GM12878 (cell line): ENCODE data around the gene TEF. TPM values are rescaled to one million over a fixed set of nuclear protein-coding genes. Genes with fewer than 3 reads are reported as not detected.

ENCODE experiments used
- ATAC-seq: fragments of 200-7000 bp; cut with Tn5 transposase; 3 replicates; pipeline ENCODE4 v1.9.1; 2020; ENCODE audit warnings: mild to moderate bottlenecking, moderate library complexity
- BruUV-seq: library from RNA; stranded (reverse); fragments of 400-500 nt; replicated peaks from 2 replicates; lab custom pipeline; 2021; lab: Mats Ljungman, UMichigan
- CTCF ChIA-PET: fragments of 300-600 bp; sonication (Branson Sonifier 250); formaldehyde crosslinking; extraction: SDS; loops from one replicate; lab custom pipeline; 2021; ENCODE audit warnings: inconsistent platforms; lab: Yijun Ruan, JAX
- POLR2A ChIA-PET: fragments of 350-600 bp; formaldehyde crosslinking; extraction: SDS; loops from one replicate; lab custom pipeline; 2021; ENCODE audit warnings: inconsistent platforms; lab: Charles Lee
- RAD21 ChIA-PET: fragments of 300-600 bp; sonication (Branson Sonifier 250); formaldehyde crosslinking; loops from one replicate; lab custom pipeline; 2023; ENCODE audit warnings: antibody characterized with exemption; ENCODE audit not compliant: unreplicated experiment; lab: Charles Lee
- SMC1A ChIA-PET: fragments of 300-600 bp; sonication (Branson Sonifier 250); formaldehyde crosslinking; loops from one replicate; lab custom pipeline; 2023; ENCODE audit not compliant: unreplicated experiment, uncharacterized antibody; lab: Charles Lee
- DNase-seq: peaks from one replicate; pipeline ENCODE4 v3.0.0-alpha.2; 2011; ENCODE audit warnings: low read depth, low spot score
- FAIRE-seq: peaks from 3 replicates; lab custom pipeline; 2011; peaks lifted over from hg19 to GRCh38; lab: Jason Lieb, UNC
- H2AFZ ChIP-seq: 2 replicates; pipeline ENCODE4 v1.6.0; 2011; ENCODE audit warnings: low read depth, low read length, control low read depth; ENCODE audit not compliant: control insufficient read depth
- H3K27ac ChIP-seq: 2 replicates; pipeline ENCODE4 v1.5.1; 2011; ENCODE audit warnings: control low read depth; ENCODE audit not compliant: control insufficient read depth, insufficient read depth
- H3K27me3 ChIP-seq, 2 experiments: replicated peaks in 1 of 2; 2 replicates each; pipeline versions ENCODE4 v1.6.0 to v1.6.1; 2011; ENCODE audit warnings: low read length in 1 of 2; ENCODE audit not compliant: control insufficient read depth in 2 of 2, insufficient read depth in 2 of 2
- H3K36me3 ChIP-seq, 2 experiments: 2 replicates each; pipeline ENCODE4 v1.5.1; 2011; ENCODE audit warnings: low read length in 1 of 2; ENCODE audit not compliant: control insufficient read depth in 2 of 2, insufficient read depth in 2 of 2
- H3K4me1 ChIP-seq: 2 replicates; pipeline ENCODE4 v1.6.1; 2011; ENCODE audit warnings: mild to moderate bottlenecking, low read length, moderate library complexity, mixed read lengths; ENCODE audit not compliant: control insufficient read depth, insufficient read depth
- H3K4me2 ChIP-seq: 2 replicates; pipeline ENCODE4 v1.6.0; 2011; ENCODE audit warnings: control low read depth; ENCODE audit not compliant: control insufficient read depth, insufficient read depth
- H3K4me3 ChIP-seq: fragments of 200-600 bp; sonication (generic); 2 replicates; pipeline ENCODE4 v1.5.1; 2016
- H3K79me2 ChIP-seq: 2 replicates; pipeline ENCODE4 v1.6.0; 2011; ENCODE audit warnings: low read length; ENCODE audit not compliant: control insufficient read depth, insufficient read depth
- H3K9ac ChIP-seq: 2 replicates; pipeline ENCODE4 v1.8.0; 2011; ENCODE audit warnings: low read length, control low read depth, mixed read lengths; ENCODE audit not compliant: control insufficient read depth, insufficient read depth
- H3K9me3 ChIP-seq: replicated peaks from 3 replicates; pipeline ENCODE4 v1.5.1; 2011; ENCODE audit warnings: mild to moderate bottlenecking, low read length; ENCODE audit not compliant: control insufficient read depth, insufficient read depth
- H4K20me1 ChIP-seq: 2 replicates; pipeline ENCODE4 v1.6.0; 2011; ENCODE audit not compliant: control insufficient read depth, insufficient read depth
- BCL11A ChIP-seq: IDR thresholded peaks from 2 replicates; pipeline ENCODE4 v1.6.1; 2011; ENCODE audit warnings: low read depth, low read length
- BHLHE40 ChIP-seq, 2 experiments: fragments of 450-650 bp in 1 of 2; IDR thresholded peaks; 2 replicates each; pipeline ENCODE4 v1.6.1; 2011 to 2017; ENCODE audit warnings: low read depth in 2 of 2, borderline replicate concordance in 1 of 2, improper control_type of control experiment in 1 of 2, low read length in 1 of 2, mild to moderate bottlenecking in 1 of 2
- FOXM1 ChIP-seq: IDR thresholded peaks from 2 replicates; pipeline ENCODE4 v1.6.1; 2012; ENCODE audit warnings: low read depth, mild to moderate bottlenecking, inconsistent platforms, low read length, moderate library complexity
- GABPA ChIP-seq: IDR thresholded peaks from 2 replicates; pipeline ENCODE4 v1.6.1; 2014; ENCODE audit warnings: antibody characterized with exemption, low read depth, mild to moderate bottlenecking, inconsistent platforms
- MEF2A ChIP-seq: IDR thresholded peaks from 2 replicates; pipeline ENCODE4 v1.6.1; 2011; ENCODE audit warnings: low read depth, mild to moderate bottlenecking, low read length, moderate library complexity; ENCODE audit not compliant: insufficient read depth
- MTA2 ChIP-seq: fragments of 450-650 bp; IDR thresholded peaks from 2 replicates; pipeline ENCODE4 v1.6.1; 2016; ENCODE audit warnings: low read depth, mild to moderate bottlenecking, moderate library complexity
- MXI1 ChIP-seq: fragments of 150-350 bp; IDR thresholded peaks from 2 replicates; pipeline ENCODE4 v1.6.1; 2011; ENCODE audit warnings: low read depth, mild to moderate bottlenecking, inconsistent platforms, low read length, improper control_type of control experiment
- MYB ChIP-seq: fragments of 150-350 bp; IDR thresholded peaks from 2 replicates; pipeline ENCODE4 v1.6.1; 2014; ENCODE audit warnings: mild to moderate bottlenecking, low read depth, low read length, borderline replicate concordance
- NBN ChIP-seq: fragments of 450-650 bp; IDR thresholded peaks from 2 replicates; pipeline ENCODE4 v1.6.1; 2016
- NFXL1 ChIP-seq: fragments of 450-650 bp; IDR thresholded peaks from 2 replicates; pipeline ENCODE4 v1.6.1; 2017; ENCODE audit warnings: antibody characterized with exemption, mild to moderate bottlenecking, borderline replicate concordance
- ZNF207 ChIP-seq: fragments of 450-650 bp; IDR thresholded peaks from 2 replicates; pipeline ENCODE4 v1.6.1; 2014; ENCODE audit warnings: antibody characterized with exemption, mild to moderate bottlenecking, borderline replicate concordance
- ZNF217 ChIP-seq: fragments of 450-650 bp; IDR thresholded peaks from 2 replicates; pipeline ENCODE4 v1.6.1; 2017; ENCODE audit warnings: antibody characterized with exemption, mild to moderate bottlenecking
- in situ Hi-C: fragments of 300-500 bp; cut with MboI; formaldehyde crosslinking; loops from 9 replicates; pipeline ENCODE4 v1.14.3; 2018; ENCODE audit warnings: mixed read lengths
- intact Hi-C: fragments of 100-400 bp; cut with micrococcal nuclease; formaldehyde crosslinking; loops from one replicate; pipeline ENCODE4 v1.14.2; 2022; ENCODE audit not compliant: unreplicated experiment
- polyA plus RNA-seq, 11 experiments: library from polyadenylated mRNA; depleted of rRNA in 4 of 11; unstranded in 6 of 11; stranded (reverse) in 5 of 11; fragments of >200 nt; fragmentation: Nextera tagmentation in 4 of 11; fragmentation: Illumina TruSeq in 1 of 11; extraction: Ambion mirVana in 4 of 11; extraction: Trizol in 1 of 11; gene quantifications; 1 replicate in 1 of 11; 2 replicates in 10 of 11; pipeline versions ENCODE4 v1.2.1 to v1.2.3, GENCODE V29; 2011 to 2016; ENCODE audit warnings: inconsistent platforms in 2 of 11, missing spikeins in 2 of 11, low read depth in 1 of 11
- total RNA-seq, 4 experiments: library from RNA; depleted of rRNA in 3 of 4; stranded (reverse); fragments of >200 nt in 3 of 4; fragmentation: Illumina TruSeq in 1 of 4; extraction: Trizol in 1 of 4; gene quantifications; 2 replicates each; pipeline versions ENCODE4 v1.2.1 to v1.2.3, GENCODE V29; 2013 to 2021
- TF ChIP-seq, protein P1 (sequence below): fragments of 450-650 bp; IDR thresholded peaks from 2 replicates; pipeline ENCODE4 v1.6.1; 2017; ENCODE audit warnings: low read depth, mild to moderate bottlenecking, moderate library complexity
- TF ChIP-seq, protein P2 (sequence below): fragments of 150-350 bp; IDR thresholded peaks from 2 replicates; pipeline ENCODE4 v1.6.1; 2016; ENCODE audit warnings: low read depth, low read length

The TEF gene
- total and polyA plus RNA-seq, 10 of the 15 experiments (the other 5 are each of a cell fraction or from before 2014, with no cell fraction given): 0.23 to 4.9 (median 3.2) TPM

DNA sequence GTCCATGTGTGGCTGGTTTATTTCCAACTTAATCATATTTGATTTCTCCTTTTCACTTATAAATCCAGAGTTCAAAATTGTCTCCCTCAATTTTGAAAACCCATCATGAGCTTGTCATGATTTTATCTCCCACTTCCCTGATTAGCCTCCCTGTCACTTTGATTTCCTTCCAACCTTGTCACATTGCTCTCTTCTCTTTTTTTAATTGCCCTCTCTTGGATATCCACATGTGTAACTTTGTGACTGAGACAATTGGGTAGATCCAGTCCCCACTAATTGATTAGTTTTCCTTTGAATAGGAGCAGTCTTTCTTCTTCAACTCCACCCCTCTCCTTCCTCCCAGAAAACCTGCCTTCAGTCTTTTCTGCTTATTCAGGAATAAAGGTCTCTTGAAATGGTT lies 2.4 kb downstream of the TEF start:
- ChIA-PET CTCF (no interaction called here), SMC1A (no interaction called here)

More for the DNA sequence above, 2.4 kb downstream of the TEF start:
- Histone ChIP-seq H3K9ac (no peak overlapping the region), H3K79me2 (no peaks in the 10 kb centered on the region)
- intact Hi-C loops: no loop called here
- TF ChIP-seq NBN (no peak), FOXM1 (no peak), BCL11A (no peak), BHLHE40 (IDR thresholded peaks at IDR 0.05; ENCODE audit: borderline replicate concordance in 1 of 2, low read depth in 2 of 2, low read length in 1 of 2) (no peak), ZNF217 (no peak), MEF2A (no peak), MTA2 (no peak), MYB (no peak), MXI1 (no peak), NFXL1 (no peak), ZNF207 (no peak), GABPA (no peak)
- TF ChIP-seq, protein P1, sequence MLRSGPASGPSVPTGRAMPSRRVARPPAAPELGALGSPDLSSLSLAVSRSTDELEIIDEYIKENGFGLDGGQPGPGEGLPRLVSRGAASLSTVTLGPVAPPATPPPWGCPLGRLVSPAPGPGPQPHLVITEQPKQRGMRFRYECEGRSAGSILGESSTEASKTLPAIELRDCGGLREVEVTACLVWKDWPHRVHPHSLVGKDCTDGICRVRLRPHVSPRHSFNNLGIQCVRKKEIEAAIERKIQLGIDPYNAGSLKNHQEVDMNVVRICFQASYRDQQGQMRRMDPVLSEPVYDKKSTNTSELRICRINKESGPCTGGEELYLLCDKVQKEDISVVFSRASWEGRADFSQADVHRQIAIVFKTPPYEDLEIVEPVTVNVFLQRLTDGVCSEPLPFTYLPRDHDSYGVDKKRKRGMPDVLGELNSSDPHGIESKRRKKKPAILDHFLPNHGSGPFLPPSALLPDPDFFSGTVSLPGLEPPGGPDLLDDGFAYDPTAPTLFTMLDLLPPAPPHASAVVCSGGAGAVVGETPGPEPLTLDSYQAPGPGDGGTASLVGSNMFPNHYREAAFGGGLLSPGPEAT: no peak
- TF ChIP-seq, protein P2, sequence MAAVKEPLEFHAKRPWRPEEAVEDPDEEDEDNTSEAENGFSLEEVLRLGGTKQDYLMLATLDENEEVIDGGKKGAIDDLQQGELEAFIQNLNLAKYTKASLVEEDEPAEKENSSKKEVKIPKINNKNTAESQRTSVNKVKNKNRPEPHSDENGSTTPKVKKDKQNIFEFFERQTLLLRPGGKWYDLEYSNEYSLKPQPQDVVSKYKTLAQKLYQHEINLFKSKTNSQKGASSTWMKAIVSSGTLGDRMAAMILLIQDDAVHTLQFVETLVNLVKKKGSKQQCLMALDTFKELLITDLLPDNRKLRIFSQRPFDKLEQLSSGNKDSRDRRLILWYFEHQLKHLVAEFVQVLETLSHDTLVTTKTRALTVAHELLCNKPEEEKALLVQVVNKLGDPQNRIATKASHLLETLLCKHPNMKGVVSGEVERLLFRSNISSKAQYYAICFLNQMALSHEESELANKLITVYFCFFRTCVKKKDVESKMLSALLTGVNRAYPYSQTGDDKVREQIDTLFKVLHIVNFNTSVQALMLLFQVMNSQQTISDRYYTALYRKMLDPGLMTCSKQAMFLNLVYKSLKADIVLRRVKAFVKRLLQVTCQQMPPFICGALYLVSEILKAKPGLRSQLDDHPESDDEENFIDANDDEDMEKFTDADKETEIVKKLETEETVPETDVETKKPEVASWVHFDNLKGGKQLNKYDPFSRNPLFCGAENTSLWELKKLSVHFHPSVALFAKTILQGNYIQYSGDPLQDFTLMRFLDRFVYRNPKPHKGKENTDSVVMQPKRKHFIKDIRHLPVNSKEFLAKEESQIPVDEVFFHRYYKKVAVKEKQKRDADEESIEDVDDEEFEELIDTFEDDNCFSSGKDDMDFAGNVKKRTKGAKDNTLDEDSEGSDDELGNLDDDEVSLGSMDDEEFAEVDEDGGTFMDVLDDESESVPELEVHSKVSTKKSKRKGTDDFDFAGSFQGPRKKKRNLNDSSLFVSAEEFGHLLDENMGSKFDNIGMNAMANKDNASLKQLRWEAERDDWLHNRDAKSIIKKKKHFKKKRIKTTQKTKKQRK: no peak
- TF ChIP-seq, all 136 proteins: peak for 0
- in situ Hi-C loops: no loop called here
- Histone ChIP-seq H3K27me3 (no peaks in the 10 kb centered on the region), H2AFZ (no peak overlapping the region), H4K20me1 (no peaks in the 10 kb centered on the region), H3K4me2 (no peak overlapping the region), H3K9me3 (no peaks in the 10 kb centered on the region), H3K27ac (no peak overlapping the region), H3K4me1 (peaks cover 7% of the 10 kb centered on the region), H3K36me3 (no peaks in the 10 kb centered on the region), H3K4me3 (no peak overlapping the region)
- DNase-seq: no peak
- ChIA-PET RAD21 (no interaction called here), POLR2A (interaction anchor here (0.6 kb wide), 1 partner anchor 9 kb away, joined by 4 read pairs; no protein-coding TSS in a partner anchor)
- no peak for FAIRE-seq
- ATAC-seq: no peak
- BruUV-seq: TSS peak; percentile 67
